Ovary (tissue), 3 donors: ENCODE data around the gene EP300.
"Not testable (repeated sequence)": the region's sequence is repeated elsewhere in the genome, so short reads cannot be mapped to it uniquely, and the experiment has no call there.

ENCODE experiments used
- CTCF ChIP-seq, 3 donors: fragments of 450-650 bp in 2 of 3; fragments of 200-600 bp in 1 of 3; IDR thresholded peaks; one replicate each; pipeline versions ENCODE4 v1.5.1 to v1.8.0; 2016 to 2022; ENCODE audit warnings: antibody characterized with exemption in 3 of 3, mild to moderate bottlenecking in 1 of 3
- EP300 ChIP-seq: sonication (generic); formaldehyde crosslinking; IDR thresholded peaks from one replicate; pipeline ENCODE4 v1.6.1; 2017; ENCODE audit warnings: antibody characterized with exemption
- donor health status: DM: no; HTN: no; CAD: no.

- not testable (repeated sequence) for TF ChIP-seq CTCF (IDR thresholded peaks at IDR 0.05); EP300
Measured at GRCh38 chr22:41049795-41050194, 42.6 kb upstream of the EP300 start.
